Mesenchymal stem cell (in vitro differentiated cells and primary cell): ENCODE data around the gene ARHGAP23.

Source experiments
- DNase-seq: peaks from one replicate; pipeline ENCODE4 v3.0.0-alpha.2; 2013
- H2AFZ ChIP-seq: one replicate; pipeline ENCODE4 v1.6.1; 2013; ENCODE audit warnings: low read depth, mild to moderate bottlenecking, control low read depth, inconsistent platforms, low read length, moderate library complexity
- H2AK5ac ChIP-seq: 2 replicates; pipeline ENCODE4 v1.6.1; 2013; ENCODE audit warnings: low read length, moderate library complexity, mild to moderate bottlenecking, inconsistent platforms; ENCODE audit not compliant: severe bottlenecking
- H2BK120ac ChIP-seq: one replicate; pipeline ENCODE4 v1.6.1; 2013; ENCODE audit warnings: low read depth, mild to moderate bottlenecking, inconsistent platforms, low read length, moderate library complexity
- H2BK12ac ChIP-seq, 2 experiments: one replicate each; pipeline ENCODE4 v1.6.1; 2013; ENCODE audit warnings: inconsistent platforms in 2 of 2, low read length in 2 of 2, mild to moderate bottlenecking in 2 of 2, moderate library complexity in 2 of 2, control low read depth in 1 of 2
- H2BK15ac ChIP-seq: one replicate; pipeline ENCODE4 v1.6.1; 2013; ENCODE audit warnings: mild to moderate bottlenecking, low read depth, inconsistent platforms; ENCODE audit not compliant: poor library complexity, severe bottlenecking
- H2BK5ac ChIP-seq: 2 replicates; pipeline ENCODE4 v1.6.1; 2013; ENCODE audit warnings: low read depth, mild to moderate bottlenecking, low read length, control low read depth, inconsistent platforms; ENCODE audit not compliant: poor library complexity, severe bottlenecking
- H3K14ac ChIP-seq, 2 experiments: one replicate each; pipeline ENCODE4 v1.6.1; 2013; ENCODE audit warnings: inconsistent platforms in 2 of 2, low read length in 2 of 2, control low read depth in 1 of 2, mild to moderate bottlenecking in 1 of 2, moderate library complexity in 1 of 2
- H3K18ac ChIP-seq, 2 experiments: one replicate each; pipeline ENCODE4 v1.6.1; 2013; ENCODE audit warnings: inconsistent platforms in 2 of 2, low read length in 2 of 2, control low read depth in 1 of 2, low read depth in 1 of 2, mild to moderate bottlenecking in 1 of 2
- H3K23ac ChIP-seq, 2 experiments: one replicate each; pipeline ENCODE4 v1.6.1; 2013; ENCODE audit warnings: inconsistent platforms in 2 of 2, low read length in 2 of 2, mild to moderate bottlenecking in 2 of 2, moderate library complexity in 2 of 2, control low read depth in 1 of 2
- H3K27ac ChIP-seq: 2 replicates; pipeline ENCODE4 v1.5.1; 2013; ENCODE audit warnings: mild to moderate bottlenecking, moderate library complexity, low read length, control low read depth, inconsistent platforms; ENCODE audit not compliant: poor library complexity, severe bottlenecking
- H3K27me3 ChIP-seq, 2 experiments: 2 replicates each; pipeline versions ENCODE4 v1.6.1 to v1.7.0; 2013; ENCODE audit warnings: low read length in 2 of 2, mild to moderate bottlenecking in 2 of 2, moderate library complexity in 2 of 2, control low read depth in 1 of 2, inconsistent platforms in 1 of 2; ENCODE audit not compliant: control insufficient read depth in 1 of 2, insufficient read depth in 1 of 2
- H3K36me3 ChIP-seq, 2 experiments: 2 replicates each; pipeline versions ENCODE4 v1.6.1 to v1.7.0; 2013; ENCODE audit warnings: low read length in 2 of 2, control low read depth in 1 of 2, inconsistent platforms in 1 of 2, low read depth in 1 of 2, mild to moderate bottlenecking in 1 of 2; ENCODE audit not compliant: insufficient read depth in 2 of 2, control insufficient read depth in 1 of 2
- H3K4ac ChIP-seq, 2 experiments: one replicate each; pipeline ENCODE4 v1.6.1; 2013; ENCODE audit warnings: inconsistent platforms in 2 of 2, low read length in 2 of 2, mild to moderate bottlenecking in 2 of 2, moderate library complexity in 2 of 2, control low read depth in 1 of 2, low read depth in 1 of 2
- H3K4me1 ChIP-seq: 2 replicates; pipeline ENCODE4 v1.6.1; 2013; ENCODE audit warnings: low read depth, low read length, control low read depth; ENCODE audit not compliant: control insufficient read depth, insufficient read depth
- H3K4me2 ChIP-seq: 2 replicates; pipeline ENCODE4 v1.6.1; 2013; ENCODE audit warnings: low read length, mild to moderate bottlenecking, inconsistent platforms; ENCODE audit not compliant: poor library complexity, severe bottlenecking
- H3K4me3 ChIP-seq, 2 experiments: 2 replicates each; pipeline versions ENCODE4 v1.5.1 to v1.7.0; 2013; ENCODE audit warnings: low read length in 2 of 2, mild to moderate bottlenecking in 2 of 2, control low read depth in 1 of 2, low read depth in 1 of 2; ENCODE audit not compliant: insufficient read depth in 1 of 2
- H3K79me1 ChIP-seq: replicated peaks from 2 replicates; pipeline ENCODE4 v1.6.1; 2013; ENCODE audit warnings: mild to moderate bottlenecking, control low read depth, low read length, inconsistent platforms; ENCODE audit not compliant: poor library complexity, severe bottlenecking
- H3K9ac ChIP-seq: 2 replicates; pipeline ENCODE4 v1.7.0; 2013; ENCODE audit warnings: mild to moderate bottlenecking, low read length, moderate library complexity
- H3K9me3 ChIP-seq: 2 replicates; pipeline ENCODE4 v1.7.0; 2013; ENCODE audit warnings: mild to moderate bottlenecking, low read length; ENCODE audit not compliant: control insufficient read depth
- H4K8ac ChIP-seq: one replicate; pipeline ENCODE4 v1.6.1; 2013; ENCODE audit warnings: inconsistent platforms, mild to moderate bottlenecking, low read length, moderate library complexity
- H4K91ac ChIP-seq: one replicate; pipeline ENCODE4 v1.6.1; 2013; ENCODE audit warnings: mild to moderate bottlenecking, low read length, inconsistent platforms
- WGBS: methylation state at CpG from one replicate; pipeline ENCODE4 v1.1.7; 2013; ENCODE audit warnings: mixed read lengths; 5-methylcytosine and 5-hydroxymethylcytosine counted together

Gene ARHGAP23

DNA sequence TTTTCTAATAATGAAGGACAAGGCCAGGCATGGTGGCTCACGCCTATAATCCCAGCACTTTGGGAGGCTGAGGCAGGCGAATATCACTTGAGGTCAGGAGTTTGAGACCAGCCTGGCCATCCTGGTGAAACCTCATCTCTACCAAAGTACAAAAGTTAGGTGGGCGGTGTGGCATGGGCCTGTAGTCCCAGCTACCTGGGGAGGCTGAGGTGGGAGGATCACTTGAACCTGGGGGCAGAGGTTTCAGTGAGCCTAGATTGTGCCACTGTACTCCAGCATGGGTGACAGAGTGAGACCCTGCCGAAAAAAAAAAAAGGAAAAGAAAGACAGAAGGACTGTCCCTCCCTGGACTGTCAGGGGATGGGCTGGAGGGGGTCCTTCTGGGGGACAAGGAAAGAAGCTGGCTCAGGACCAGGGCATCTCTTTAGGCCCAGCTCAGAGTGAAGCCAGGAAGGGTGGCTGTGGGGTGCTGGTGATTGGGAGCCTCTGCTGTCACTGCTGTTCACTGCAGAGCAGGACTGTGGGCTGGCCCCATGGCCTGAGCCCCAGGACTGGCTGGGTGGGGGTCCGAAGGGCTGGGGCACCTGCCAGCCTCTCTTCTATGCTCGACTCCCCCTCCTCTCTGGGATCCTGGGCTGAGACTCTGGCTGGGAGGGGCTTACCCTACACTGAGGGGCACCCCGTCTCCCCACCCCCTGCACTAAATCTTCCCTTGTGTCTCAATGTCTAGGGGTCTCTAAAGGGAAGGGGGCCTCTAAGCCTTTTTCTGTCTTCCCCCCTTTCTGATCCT, 909 bp upstream of the ARHGAP23 start:
- H2BK120ac ChIP-seq, result no peak overlapping the region
- H3K27ac ChIP-seq, result peak overlapping the region; percentile 81
- peak overlapping the region in 1 of 2 experiments; percentile 80 for H3K14ac ChIP-seq
- H2AK5ac ChIP-seq, result peak overlapping the region; percentile 12
- H2BK15ac ChIP-seq, result peak overlapping the region; percentile 55
- peak overlapping the region; percentile 54 for H3K4me2 ChIP-seq
- peak overlapping the region; percentile 62 for H4K8ac ChIP-seq
- H3K4me3 ChIP-seq, result peak overlapping the region; percentile 54 to 81
- H3K36me3 ChIP-seq, result peaks cover 0 to 14% of the 10 kb centered on the region in 2 experiments
- H3K27me3 ChIP-seq, result peaks cover 0 to 5% of the 10 kb centered on the region in 2 experiments
- H2BK5ac ChIP-seq, result no peak overlapping the region
- H2AFZ ChIP-seq, result peak overlapping the region; percentile 83
- H3K4ac ChIP-seq, result peak overlapping the region; percentile 22 to 37
- 91% methylated on average over 7 of the region's 7 CpGs for WGBS
- H3K18ac ChIP-seq, result peak overlapping the region; percentile 23 to 75
- H3K9ac ChIP-seq, result peak overlapping the region; percentile 90
- no peak for DNase-seq
- no peak overlapping the region for H3K23ac ChIP-seq
- H3K9me3 ChIP-seq, result no peaks in the 10 kb centered on the region
- no peaks in the 10 kb centered on the region for H3K79me1 ChIP-seq
- H4K91ac ChIP-seq, result peak overlapping the region; percentile 71
- H2BK12ac ChIP-seq, result peak overlapping the region; percentile 22 to 33
- H3K4me1 ChIP-seq, result peaks cover 50% of the 10 kb centered on the region

DNA sequence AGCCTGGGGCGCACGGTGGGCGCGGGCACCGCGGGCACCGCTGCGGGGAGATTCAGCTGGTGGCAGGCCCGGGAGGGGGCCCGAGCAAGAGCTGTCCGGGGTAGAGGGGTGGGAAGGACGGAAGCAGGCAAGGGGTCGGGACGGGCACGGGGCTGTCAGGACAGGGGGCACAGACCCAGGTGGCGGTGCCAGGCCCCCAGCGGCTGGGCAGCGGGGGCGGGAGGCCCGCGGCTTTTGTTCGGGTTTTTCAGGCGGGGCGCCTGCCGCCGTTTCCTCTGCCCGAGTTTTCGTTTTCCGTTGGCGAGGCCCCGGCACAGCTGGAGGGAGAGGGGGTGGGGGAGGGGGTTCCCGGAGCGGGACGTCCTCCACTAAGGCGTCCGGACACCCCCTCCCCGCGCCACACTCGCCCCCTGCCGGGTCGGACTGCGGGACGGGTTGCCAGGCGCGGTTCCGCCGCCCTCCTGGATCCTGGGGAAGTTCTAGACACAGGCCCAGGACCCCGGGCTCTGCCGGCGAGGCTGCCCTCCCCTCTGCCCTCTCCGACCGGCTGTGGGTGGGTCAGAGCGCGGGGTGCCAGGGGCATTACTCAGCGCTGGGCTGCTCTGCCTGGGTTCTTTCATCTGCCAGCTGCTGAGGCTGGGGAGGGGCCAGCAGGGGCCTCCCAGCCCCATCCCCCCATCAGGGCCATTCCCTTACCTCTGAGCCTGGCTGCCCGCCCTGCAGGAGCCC, 543 bp downstream of the ARHGAP23 start:
- Histone ChIP-seq H3K36me3 (peaks cover 0 to 20% of the 10 kb centered on the region in 2 experiments), H3K14ac (peak overlapping the region in 1 of 2 experiments; percentile 63), H3K4ac (peak overlapping the region; percentile 95 to 98), H2AFZ (peak overlapping the region; percentile 10), H4K8ac (peak overlapping the region; percentile 75), H3K9me3 (no peaks in the 10 kb centered on the region), H3K4me1 (peaks cover 54% of the 10 kb centered on the region), H4K91ac (peak overlapping the region; percentile 87), H2BK5ac (peak overlapping the region; percentile 94), H3K9ac (peak overlapping the region; percentile 83), H3K23ac (peak overlapping the region in 1 of 2 experiments; percentile 87), H2BK120ac (peak overlapping the region; percentile 90), H3K27ac (peak overlapping the region; percentile 92), H3K4me2 (peak overlapping the region; percentile 93), H3K4me3 (peak overlapping the region; percentile 85 to 88), H3K79me1 (peaks cover 1% of the 10 kb centered on the region), H2BK15ac (peak overlapping the region; percentile 89), H3K18ac (peak overlapping the region; percentile 94 to 95), H2AK5ac (peak overlapping the region; percentile 33), H2BK12ac (peak overlapping the region; percentile 55 to 75), H3K27me3 (no peaks in the 10 kb centered on the region)
- 2% methylated on average over 36 of the region's 56 CpGs for WGBS
- peak; percentile 74 for DNase-seq

DNA sequence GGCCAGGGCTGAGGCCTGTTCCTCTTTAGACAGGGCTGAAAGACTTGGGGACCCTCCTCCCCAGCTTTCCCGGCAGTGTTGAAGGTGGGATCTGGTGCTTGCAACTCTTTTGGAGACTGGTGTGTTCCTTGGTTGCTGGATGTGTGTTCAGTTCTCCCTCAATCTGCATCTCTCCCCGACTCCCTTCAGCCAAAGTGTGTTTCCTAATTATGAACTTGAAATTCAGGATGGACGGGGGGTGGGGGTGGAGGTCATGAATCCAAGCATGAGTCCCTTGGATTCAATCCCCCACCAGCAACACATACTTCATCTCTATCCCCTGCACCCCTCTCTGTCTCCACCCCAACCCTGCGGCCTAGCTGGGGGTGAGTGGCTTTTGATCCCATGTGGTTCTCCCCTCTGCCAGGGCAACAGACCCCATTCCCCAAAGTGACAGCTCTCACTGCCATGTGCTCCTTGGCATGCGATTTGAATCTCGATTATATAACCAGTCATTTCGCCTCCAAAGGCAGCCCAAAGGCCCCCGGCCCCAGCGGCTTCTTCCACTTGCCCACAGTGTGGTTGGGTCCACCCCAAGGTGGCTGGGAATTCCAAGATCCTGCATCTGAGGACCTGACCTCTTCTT, 1.3 kb downstream of the ARHGAP23 start:
- Histone ChIP-seq H2BK120ac (no peak overlapping the region), H3K79me1 (peaks cover 1% of the 10 kb centered on the region), H3K23ac (peak overlapping the region in 1 of 2 experiments; percentile 48), H3K4me1 (peaks cover 54% of the 10 kb centered on the region), H2BK12ac (peak overlapping the region in 1 of 2 experiments; percentile 75), H2BK15ac (no peak overlapping the region), H3K27me3 (no peaks in the 10 kb centered on the region), H3K18ac (peak overlapping the region; percentile 69 to 95), H4K91ac (peak overlapping the region; percentile 6), H2BK5ac (no peak overlapping the region), H3K27ac (peak overlapping the region; percentile 92), H3K4me3 (peak overlapping the region; percentile 85 to 88), H2AFZ (peak overlapping the region; percentile 10), H3K14ac (no peak overlapping the region), H3K4me2 (peak overlapping the region; percentile 93), H3K36me3 (peaks cover 0 to 27% of the 10 kb centered on the region in 2 experiments), H3K9ac (peak overlapping the region; percentile 83), H2AK5ac (peak overlapping the region; percentile 31), H3K9me3 (no peaks in the 10 kb centered on the region), H3K4ac (peak overlapping the region; percentile 35 to 86), H4K8ac (peak overlapping the region; percentile 4)
- peak; percentile 25 for DNase-seq
- 91% methylated on average over 7 of the region's 9 CpGs for WGBS
